H4 (cell line): ENCODE results near the gene TAF12. TPM values are rescaled to one million over a fixed set of nuclear protein-coding genes. Genes with fewer than 3 reads are reported as not detected.
"Not testable (repeated sequence)": the region's sequence is repeated elsewhere in the genome, so short reads cannot be mapped to it uniquely, and the experiment has no call there.

Experiments used
- DNase-seq: peaks from one replicate; pipeline ENCODE4 v3.0.0-alpha.2; 2015; ENCODE audit warnings: low spot score
- total RNA-seq: library from RNA; depleted of rRNA; stranded (reverse); fragments of >200 nt; shearing (Covaris generic); gene quantifications from 2 replicates; pipeline ENCODE4 v1.2.3, GENCODE V29; 2014; rRNA removed

The TAF12 gene, protein sequence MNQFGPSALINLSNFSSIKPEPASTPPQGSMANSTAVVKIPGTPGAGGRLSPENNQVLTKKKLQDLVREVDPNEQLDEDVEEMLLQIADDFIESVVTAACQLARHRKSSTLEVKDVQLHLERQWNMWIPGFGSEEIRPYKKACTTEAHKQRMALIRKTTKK
- 32.9 and 44.9 TPM in 2 replicates for total RNA-seq

DNA sequence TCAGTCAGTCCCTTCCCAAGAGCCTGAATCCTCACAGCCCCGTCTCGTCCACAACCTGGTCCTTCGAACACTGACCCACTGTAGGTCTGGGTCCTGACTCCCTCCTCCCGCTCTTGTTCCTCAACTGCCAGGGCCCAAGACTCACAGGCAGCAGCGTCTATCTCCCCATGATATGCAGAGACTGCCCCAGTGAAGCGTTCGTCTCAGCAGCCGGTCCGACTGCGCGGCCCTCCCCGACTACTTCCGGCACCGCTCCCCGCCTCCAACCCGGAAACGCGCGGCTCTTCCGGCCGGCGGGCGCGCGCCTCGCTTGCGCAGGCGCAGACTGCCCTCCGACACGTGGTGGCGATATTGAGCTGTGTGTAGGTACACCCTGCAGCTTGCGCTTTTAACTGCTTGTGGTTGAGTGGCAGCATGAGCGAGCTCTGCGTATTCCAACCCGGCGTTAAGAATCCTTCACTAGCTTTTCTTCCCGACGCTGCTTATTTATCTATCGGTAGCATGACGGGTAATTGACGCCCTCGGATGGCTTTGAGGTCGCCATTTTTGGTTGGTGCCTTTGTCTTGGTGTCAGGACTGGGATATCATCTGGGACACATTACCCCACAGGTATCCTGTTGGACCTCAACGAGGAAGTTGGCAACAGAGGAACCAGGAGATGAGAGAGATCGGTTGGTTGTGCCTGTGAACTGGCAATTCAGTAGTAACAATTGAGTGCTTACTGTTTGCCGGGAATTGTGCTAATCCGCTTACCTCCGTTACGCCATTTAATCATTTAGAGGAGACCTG lies at the start of gene TAF12:
Gene TAF12 (minus strand): TSS at position 221 of the 789 bp plus-strand sequence. CDS start 20,986 bp downstream, outside the sequence.
- DNase-seq: peak; percentile 92

DNA sequence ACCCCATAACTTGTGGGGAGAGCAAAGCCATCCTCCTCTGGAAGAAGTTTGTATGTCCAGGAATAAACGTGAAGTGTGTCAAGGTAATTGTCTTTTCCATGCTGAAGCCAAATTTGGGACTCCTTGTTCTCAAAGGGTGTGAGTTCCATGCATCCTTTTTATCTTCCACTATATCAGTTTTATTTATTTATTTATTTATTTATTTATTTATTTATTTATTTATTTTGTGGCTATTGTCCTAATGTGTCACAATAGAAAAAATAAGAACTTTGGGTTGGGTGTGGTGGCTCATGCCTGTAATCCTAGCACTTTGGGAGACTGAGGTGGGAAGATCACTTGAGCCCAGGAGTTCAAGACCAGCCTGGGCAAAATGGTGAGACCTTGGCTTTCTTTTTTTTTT lies 48.8 kb upstream of the TAF12 start:
- DNase-seq: not testable (repeated sequence)

DNA sequence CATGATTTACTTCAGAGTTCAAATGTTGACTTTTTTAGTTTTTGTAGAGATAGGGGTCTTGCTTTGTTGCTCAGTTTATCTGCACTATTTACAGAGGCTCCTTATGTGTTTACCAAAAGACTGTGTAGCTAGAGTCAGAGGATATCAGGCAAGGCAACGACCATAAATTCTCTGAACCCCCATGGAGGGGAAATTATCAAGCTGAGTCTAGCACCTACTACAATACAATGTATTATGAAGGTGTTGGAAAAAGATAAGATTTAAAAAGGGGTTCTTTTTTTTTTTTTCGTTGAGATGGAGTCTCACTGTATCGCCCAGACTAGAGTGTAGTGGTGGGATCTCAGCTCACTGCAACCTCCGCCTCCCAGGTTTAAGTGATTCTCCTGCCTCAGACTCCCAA lies 42.1 kb upstream of the TAF12 start:
- DNase-seq: no peak

DNA sequence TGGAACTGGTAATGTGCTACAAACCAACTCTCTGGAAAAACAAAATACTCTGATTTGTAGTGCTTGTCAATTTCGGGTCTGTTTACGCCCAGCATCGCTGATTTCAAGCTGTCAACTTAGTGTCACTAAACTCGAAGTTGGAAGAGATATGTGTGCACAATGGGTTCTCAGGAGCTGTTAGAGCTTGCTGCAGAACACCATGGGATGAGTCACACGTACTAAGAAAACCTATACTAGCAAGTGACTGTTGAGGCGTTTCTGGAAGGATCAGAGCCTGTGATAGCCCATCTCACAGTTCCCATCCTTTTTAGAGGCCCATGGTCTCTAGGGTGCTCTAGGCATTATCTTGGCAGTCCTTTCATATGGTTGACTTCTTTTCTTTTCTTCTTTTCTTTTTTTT lies 40.0 kb upstream of the TAF12 start:
- no peak for DNase-seq

DNA sequence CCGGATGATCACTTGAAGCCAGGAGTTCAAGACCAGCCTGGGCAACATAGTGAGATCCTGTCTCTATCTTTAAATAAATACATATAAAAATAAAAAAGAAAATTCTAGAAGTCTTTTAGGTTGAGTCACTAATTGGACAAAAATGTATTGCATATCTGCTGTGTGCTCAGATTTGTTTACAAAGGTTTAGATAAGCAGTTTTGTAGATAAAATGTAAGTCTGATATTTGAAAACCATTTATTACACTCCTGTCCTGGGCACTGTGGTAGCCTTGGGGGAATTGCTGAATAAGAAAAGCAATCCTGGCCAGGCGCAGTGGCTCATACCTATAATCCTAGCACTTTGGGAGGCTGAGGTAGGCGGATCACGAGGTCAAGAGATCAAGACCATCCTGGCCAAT lies 37.3 kb upstream of the TAF12 start:
- no peak for DNase-seq

DNA sequence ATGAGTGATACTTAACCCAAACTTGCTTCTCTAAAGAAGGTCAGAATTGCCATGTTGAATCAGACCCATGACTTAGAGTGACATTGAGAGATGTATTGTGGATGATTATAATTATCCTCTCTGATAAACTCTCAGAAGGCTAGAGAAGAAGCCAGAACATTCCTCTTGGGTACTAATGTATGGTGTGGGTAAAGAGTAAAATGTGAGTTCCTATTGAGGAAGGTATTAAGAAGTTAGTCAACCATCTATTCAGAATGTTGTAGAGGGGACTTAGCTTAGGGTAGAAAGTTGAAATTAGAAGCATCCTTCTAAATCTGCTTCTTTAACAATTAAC lies 33.0 kb upstream of the TAF12 start:
- DNase-seq: no peak

DNA sequence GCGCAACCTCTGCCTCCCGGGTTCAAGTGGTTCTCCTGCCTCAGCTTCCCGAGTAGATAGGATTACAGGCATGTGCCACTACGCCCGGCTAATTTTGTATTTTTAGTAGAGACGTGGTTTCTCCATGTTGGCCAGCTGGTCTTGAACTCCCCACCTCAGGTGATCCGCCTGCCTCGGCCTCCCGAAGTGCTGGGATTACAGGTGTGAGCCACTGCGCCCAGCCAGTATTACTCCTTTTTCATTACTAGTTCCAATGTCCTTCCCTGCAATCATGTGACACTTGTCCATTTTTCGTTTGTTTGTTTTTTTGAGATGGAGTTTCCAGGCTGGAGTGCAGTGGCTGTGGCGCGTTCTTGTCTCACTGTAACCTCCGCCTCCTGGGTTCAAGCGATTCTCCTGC lies 30.1 kb upstream of the TAF12 start:
- DNase-seq: not testable (repeated sequence)

DNA sequence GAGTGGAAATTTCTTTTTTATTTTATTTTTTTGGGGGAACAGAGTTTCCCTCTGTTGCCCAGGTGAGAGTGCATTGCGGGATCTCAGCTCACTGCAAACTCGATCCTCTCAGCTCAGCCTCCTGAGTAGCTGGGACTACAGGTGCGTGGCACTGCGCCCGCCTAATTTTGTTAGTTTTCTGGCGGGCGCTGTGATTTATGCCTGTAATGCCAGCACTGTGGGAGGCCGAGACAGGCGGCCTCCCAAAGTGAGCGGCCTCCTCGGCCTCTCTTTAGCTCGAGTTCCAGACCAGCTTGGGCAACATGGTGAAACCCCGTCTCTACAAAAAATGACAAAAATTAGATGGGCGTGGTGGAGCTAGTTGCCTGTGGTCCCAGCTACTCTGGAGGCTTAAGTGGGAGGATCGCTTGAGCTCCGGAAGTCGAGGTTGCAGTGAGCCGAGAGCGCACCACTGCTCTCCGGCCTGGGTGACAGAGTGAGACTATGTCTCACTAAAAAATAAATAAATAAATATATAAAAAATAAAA lies 28.4 kb upstream of the TAF12 start:
- DNase-seq: no peak

DNA sequence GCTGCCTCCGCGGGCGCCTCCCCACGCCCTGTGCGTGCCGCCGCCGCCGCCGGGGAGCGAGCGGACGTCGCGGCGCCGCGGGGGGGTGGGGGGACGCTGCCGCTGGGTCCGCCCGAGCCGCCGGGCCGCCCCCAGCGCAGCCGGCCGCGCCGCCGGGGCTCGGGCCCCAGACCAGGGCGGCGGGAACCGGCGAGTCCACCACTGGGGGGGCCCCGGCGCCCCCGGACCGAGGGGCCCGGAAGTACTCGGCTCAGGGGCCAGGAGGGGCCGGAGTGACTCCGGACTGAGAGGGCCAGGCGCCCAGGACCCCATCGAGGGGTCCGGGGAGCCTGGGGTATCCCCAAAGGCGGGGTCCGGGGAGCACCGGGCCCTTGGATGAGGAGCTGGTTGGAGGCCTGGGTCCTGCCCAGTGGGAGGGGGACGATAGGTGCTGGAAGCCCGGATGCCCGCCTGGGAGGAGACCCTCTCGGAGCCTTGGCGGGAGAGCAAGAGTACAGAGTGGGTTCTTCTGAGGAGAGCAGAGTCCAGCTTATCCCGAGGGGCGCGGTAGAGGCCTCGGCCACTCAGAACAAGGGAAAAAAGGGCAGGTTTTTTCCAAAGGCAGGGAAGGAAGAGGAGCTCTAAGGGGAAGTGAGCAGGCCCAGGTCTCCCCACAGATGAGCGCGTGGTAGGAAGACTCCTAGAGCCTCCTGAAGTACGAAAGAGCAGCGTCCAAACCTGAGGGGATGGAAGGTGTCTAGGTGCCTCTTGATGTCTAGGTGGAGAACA lies 26.3 kb upstream of the TAF12 start:
- no peak for DNase-seq

DNA sequence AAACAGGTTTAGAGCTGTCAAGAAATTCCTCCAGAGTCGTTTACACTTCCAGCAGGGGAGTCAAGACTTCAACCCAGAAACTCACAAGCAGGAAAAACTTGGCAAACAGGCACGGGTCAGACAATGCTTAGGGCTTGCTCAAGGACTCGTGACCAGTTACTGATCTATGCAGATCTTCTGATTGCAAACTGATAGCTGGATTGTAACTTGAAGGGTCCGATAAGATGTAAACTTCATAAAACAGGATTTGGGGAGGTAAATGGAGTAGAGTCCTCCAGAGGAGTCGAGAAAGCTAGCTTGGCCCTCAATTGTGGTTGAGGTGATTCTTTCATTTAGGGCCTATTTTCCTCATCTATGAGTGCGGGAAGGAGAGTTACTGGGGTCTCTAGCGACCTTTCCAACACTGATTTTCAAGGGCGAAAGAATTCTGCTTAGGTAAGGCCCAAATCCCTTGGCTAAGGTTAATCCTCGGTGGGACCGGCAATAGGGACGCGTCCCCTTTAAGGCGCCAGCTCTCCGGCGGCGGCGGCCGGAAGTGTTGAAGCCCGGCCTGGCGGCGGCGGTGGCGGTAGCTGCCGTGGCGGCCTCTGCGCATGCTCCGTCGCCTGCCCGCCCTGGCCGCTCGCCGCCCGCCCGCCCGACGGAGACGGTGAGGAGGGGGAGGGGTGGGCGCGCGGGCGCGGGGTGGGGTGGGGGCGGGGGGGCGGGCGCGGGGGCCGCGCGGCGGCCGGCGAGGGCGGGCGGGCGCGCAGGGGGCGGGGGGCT lies 25.5 kb upstream of the TAF12 start, which contains the start of gene GMEB1:
Gene GMEB1 (plus strand): TSS at position 594 of the 765 bp plus-strand sequence. CDS start 14,829 bp downstream, outside the sequence.
- peak; percentile 78 for DNase-seq

DNA sequence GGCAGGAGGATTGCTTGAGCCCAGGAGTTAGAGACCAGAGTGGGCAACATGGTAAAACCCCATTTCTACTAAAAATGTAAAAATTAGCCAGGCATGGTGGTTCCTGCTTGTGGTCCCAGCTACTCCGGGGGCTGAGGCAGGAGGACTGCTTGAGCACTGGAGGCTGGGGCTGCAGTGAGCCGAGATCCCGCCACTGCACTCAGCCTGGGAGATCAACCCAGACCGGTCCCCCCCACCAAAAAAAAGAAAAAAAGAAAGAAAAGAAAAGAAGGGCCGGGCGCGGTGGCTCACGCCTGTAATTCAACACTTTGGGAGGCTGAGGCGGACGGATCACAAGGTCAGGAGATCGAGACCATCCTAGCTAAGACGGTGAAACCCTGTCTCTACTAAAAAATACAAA lies 23.9 kb upstream of the TAF12 start:
- DNase-seq: no peak

DNA sequence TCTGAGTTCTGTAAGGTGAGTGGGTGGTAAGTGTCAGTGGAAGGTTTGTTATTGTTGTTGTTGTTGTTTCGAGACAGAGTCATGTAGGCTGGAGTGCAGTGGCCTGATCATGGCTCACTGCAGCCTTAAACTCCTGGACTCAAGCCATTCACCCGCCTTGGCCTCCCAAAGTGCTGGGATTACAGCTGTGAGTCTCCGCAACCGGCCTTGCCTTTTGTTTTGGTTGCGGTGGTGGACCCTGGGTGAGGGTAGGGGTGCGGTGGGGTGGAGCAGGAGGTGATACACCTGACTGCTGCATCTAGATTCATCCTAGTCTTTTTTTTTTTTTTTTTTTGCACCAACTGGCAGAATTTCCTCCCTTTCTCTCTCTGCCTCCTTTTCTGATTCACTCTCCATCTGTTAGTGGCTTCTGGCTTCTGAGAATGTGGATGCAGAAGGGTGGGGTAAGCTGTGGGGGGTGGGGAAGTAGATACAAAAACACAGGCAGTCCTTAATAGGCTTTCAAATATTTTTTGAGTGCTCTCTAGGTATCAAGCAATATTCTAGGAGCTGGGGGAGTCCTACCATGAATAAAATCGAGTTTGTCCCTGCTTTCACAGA lies 21.1 kb upstream of the TAF12 start:
- no peak for DNase-seq

DNA sequence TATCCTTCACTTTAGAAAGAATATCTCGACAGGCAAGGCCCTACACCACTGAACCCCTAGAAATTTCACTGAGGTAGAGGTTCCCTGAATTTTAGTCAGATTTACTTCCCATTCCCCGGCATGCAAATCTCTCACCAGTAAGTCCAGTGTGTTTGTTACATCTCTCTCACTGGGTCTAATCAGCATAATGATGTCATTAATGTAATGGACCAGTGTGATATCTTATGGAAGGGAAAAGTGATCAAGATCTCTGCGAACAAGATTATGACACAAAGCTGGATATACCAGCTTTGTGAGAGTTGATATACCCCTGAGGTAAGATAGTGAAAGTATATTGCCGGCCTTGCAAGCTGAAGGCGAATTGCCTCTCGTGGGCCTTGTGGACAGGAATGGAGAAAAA lies 13.5 kb upstream of the TAF12 start:
- no peak for DNase-seq

DNA sequence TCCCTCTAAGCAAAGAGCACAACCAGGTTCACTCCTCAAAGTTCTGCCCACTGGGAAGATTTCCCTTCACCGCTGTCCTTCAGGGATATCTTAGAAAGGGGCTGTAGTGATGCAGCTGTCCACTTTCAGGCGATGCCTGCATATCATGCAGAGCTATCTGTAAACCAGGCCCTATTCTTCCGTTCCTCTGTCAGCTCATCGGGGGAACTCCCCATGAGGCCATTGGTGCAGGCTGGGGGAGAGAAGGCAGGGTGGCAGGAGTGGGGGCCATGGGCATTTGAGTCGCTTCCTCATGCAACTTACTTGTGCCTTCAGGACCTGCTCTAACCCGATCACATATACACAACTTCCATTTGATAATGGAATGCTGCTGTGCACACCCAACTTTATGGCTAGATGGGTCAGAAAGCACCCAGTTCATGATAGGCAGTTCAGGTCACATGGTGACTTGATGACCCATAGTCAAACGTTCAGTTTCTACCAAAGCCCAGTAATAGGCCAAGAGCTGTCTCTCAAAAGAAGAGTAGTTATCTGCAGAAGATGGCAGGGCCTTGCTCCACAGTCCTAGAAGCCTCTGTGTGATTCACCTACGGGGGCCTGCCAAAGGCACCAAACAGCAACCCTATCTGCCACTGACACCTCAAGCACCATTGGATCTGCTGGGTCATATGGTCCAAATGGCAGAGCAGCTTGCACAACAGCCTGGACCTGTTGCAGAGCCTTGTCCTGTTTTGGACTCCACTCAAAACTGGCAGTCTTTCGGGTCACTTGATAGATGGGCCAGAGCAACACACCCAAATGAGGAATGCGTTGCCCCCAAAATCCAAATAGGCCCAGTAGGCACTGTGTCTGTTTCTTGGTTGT lies 12.8 kb upstream of the TAF12 start:
- not testable (repeated sequence) for DNase-seq

DNA sequence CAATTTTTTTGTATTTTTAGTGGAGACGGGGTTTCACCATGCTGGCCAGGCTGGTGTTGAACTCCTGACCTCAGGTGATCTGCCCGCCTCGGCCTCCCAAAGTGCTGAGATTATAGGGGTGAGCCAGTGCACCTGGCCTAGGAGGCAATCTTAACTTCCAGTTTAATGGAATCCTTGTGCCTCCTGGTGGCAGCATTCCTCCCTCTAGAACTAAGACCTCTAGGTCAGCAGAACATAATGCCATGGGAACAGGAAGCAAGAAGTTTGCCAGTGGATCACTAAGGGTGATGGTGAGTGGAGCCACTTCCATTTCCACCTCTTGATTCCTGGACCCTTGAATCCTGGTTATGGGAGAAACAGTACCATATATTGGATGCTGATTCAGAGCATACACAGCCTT lies 11.0 kb upstream of the TAF12 start:
- DNase-seq: peak; percentile 32

DNA sequence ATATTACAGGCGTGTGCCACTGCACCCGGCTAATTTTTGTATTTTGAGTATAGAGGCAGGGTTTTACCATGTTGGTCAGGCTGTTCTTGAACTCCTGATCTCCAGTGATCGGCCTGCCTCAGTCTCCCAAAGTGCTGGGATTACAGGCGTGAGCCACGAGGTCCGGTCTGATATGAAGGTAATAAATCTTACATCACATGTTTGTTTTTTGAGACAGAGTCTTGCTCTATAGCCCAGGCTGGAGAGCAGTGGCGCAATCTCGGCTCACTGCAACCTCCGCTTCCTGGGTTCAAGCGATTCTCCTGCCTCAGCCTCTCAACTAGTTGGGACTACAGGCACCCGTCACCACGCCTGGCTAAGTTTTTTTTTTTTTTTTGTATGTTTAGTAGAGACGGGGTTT lies 10.2 kb upstream of the TAF12 start:
- not testable (repeated sequence) for DNase-seq

DNA sequence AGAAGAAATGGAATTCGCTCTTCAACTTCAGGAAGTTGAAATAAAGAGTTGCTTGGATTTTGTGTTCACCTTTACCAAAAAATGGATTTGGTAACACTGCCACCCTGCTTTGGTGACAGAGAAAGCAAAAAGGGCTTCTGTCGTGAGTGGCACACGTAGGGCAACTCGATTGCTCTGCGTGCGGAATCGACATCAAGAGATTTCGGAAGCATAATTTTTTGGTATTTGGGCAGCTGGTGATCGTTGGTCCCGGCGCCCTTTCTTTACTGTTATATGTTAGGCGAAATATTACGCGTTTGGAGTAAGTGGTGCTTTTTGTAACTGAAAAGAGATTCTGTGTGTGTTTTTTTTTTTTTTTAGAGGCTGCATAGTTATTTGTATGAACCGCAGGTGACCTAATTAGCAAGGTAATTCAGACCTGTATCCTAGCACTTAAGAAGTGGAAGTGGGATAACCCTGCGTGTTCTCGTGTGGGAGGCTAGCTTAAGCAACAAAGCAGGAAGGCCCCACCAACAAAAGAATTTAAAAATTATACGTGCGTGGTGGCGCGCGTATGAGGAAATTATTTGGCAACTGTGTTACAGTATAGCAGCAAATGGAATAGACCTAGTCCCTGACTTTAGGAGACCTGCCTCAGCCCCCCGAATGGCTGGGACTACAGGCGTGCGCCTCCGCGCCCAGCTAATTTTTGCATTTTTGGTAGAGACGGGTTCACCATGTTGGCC lies 5.8 kb upstream of the TAF12 start, which contains the start of gene RNU11:
Gene RNU11 (plus strand): TSS at position 127 of the 725 bp plus-strand sequence.
- DNase-seq: peak; percentile 98

DNA sequence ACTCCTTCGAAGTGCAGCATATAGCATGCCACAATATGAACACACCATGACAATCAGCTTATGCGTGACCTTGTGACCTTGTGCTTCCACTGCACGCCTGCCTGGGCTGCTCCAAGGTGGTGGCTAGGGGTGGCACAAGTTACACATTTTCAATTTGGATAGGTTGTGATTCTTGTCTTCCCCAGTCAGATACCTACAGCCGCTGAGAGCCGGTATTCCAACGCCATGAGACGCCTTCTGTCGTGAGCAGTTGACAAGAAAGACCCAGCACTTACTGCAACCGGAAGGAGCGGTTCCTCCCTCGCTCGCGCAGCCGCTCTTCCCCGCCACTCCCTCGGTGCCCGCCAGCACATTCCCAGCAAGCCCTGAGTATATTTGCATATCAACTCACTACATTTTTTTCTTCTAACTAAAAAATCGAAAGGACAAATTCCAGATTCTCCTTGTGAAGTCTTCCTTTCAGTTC lies 5.2 kb upstream of the TAF12 start:
- peak; percentile 94 for DNase-seq

DNA sequence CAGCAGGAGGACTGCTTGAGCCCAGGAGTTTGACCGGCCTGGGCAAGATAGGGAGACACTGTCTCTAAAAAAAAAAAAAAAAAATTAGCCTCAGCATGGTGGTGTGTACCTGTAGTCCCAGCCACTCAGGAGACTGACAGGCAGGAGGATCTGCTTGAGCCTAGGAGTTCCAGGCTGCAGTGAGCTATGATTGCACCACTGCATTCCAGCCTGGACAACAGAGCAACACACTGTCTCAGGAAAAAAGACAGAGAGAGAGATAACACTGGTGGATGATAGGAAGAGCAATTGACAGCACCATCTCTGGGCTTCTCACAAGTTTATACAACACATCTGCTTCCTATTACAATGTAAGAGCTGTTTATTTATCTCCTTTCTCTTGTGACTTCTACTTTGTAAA lies 3.2 kb upstream of the TAF12 start:
- DNase-seq: no peak
